ENCODE data around the gene FOXC2. TPM values are rescaled to one million over a fixed set of nuclear protein-coding genes. Genes with fewer than 3 reads are reported as not detected.

Gene FOXC2
- polyA plus RNA-seq, 1 of the 3 experiments (the other 2 are of a cell fraction): 1.3 TPM

- no peak for TF ChIP-seq REST (IDR thresholded peaks at IDR 0.05; ENCODE audit: low read depth, low read length)
- TF ChIP-seq FOXJ3 (CRISPR knock-in tag; IDR thresholded peaks at IDR 0.05): no peak
- TF ChIP-seq PBX3 (IDR thresholded peaks at IDR 0.05): no peak
- TF ChIP-seq JUND (IDR thresholded peaks at IDR 0.05): no peak
- TF ChIP-seq RFX5 (IDR thresholded peaks at IDR 0.05; ENCODE audit: low read length): no peak
- TF ChIP-seq TAF1 (IDR thresholded peaks at IDR 0.05; ENCODE audit: borderline replicate concordance, low read depth, low read length): no peak
- no peak for TF ChIP-seq TEAD4 (IDR thresholded peaks at IDR 0.05; ENCODE audit: borderline replicate concordance, insufficient read depth)
Measured at GRCh38 chr16:86528061-86528929, 38.3 kb upstream of the FOXC2 start (continued).

GRCh38 chr16:86529160-86529559, 37.5 kb upstream of the FOXC2 start:
- CTCF ChIA-PET: interaction anchor here (4.9 kb wide), 1 partner anchor 11 kb away, joined by 37 read pairs; no protein-coding TSS in a partner anchor

More at GRCh38 chr16:86529160-86529559, 37.5 kb upstream of the FOXC2 start:
- Histone ChIP-seq H3K4me2 (no peak overlapping the region), H3K4me3 (ENCODE audit: low read depth in 2 of 2, low read length in 1 of 2) (no peak overlapping the region), H3K27ac (ENCODE audit: low read depth in 2 of 2, low read length in 1 of 2) (no peak overlapping the region), H3K79me2 (ENCODE audit: insufficient read depth) (no peaks in the 10 kb centered on the region), H3K9ac (no peak overlapping the region), H3K4me1 (ENCODE audit: control insufficient read depth in 1 of 2, insufficient read depth in 2 of 2, low read depth in 1 of 2, low read length in 1 of 2) (no peaks in the 10 kb centered on the region), H3K36me3 (replicated peaks in 1 of 2; ENCODE audit: control insufficient read depth in 1 of 2, insufficient read depth in 2 of 2, low read length in 1 of 2) (peaks cover 0 to 2% of the 10 kb centered on the region in 2 experiments), H4K20me1 (ENCODE audit: insufficient read depth) (no peaks in the 10 kb centered on the region), H3K9me3 (no peaks in the 10 kb centered on the region), H2AFZ (ENCODE audit: low read depth) (no peak overlapping the region), H3F3A (replicated peaks; ENCODE audit: insufficient read depth) (no peaks in the 10 kb centered on the region), H3K27me3 (ENCODE audit: insufficient read depth) (peaks cover 6% of the 10 kb centered on the region; the same call in 1 of the 2 replicates), H3K9me2 (no peaks in the 10 kb centered on the region)
- POLR2A ChIA-PET: no interaction called here
- peak; percentile 28; the same call in 1 of the 2 replicates for TF ChIP-seq FOSL2 (IDR thresholded peaks at IDR 0.05; ENCODE audit: borderline replicate concordance, low read depth)
- peak; percentile 25; the same call in 1 of the 2 replicates for TF ChIP-seq MAX (IDR thresholded peaks at IDR 0.05; ENCODE audit: low read depth)
- peak; percentile 16; the same call in 1 of the 2 replicates for TF ChIP-seq REST (IDR thresholded peaks at IDR 0.05; ENCODE audit: low read depth, low read length)
- TF ChIP-seq ZBTB33 (IDR thresholded peaks at IDR 0.05; ENCODE audit: borderline replicate concordance, low read depth): no peak
- no peak for DNase-seq
- 70% methylated on average over 8 of the region's 8 CpGs for WGBS (ENCODE audit: low lambda C conversion rate)

Measured in SK-N-SH (cell line).